HCT116 (cell line): ENCODE results near the gene HSPA1A. TPM values are rescaled to one million over a fixed set of nuclear protein-coding genes. Genes with fewer than 3 reads are reported as not detected.
"Not testable (repeated sequence)": the region's sequence is repeated elsewhere in the genome, so short reads cannot be mapped to it uniquely, and the experiment has no call there.

Experiments
- ATAC-seq: fragments of 200-7000 bp; cut with Tn5 transposase; 2 replicates; pipeline ENCODE4 v1.9.1; 2020; ENCODE audit warnings: mild to moderate bottlenecking, moderate library complexity
- BruUV-seq: library from RNA; stranded (reverse); fragments of 400-500 nt; replicated peaks from 2 replicates; lab custom pipeline; 2021; lab: Mats Ljungman, UMichigan
- CTCF ChIA-PET: fragments of 300-600 bp; sonication (Branson Sonifier 250); formaldehyde crosslinking; loops from one replicate; lab custom pipeline; 2021; ENCODE audit warnings: antibody characterized with exemption; lab: Charles Lee
- POLR2A ChIA-PET: fragments of 300-600, 350-600 bp; sonication (Branson Sonifier 250); formaldehyde crosslinking; loops from one replicate; lab custom pipeline; 2021; ENCODE audit warnings: antibody characterized with exemption; lab: Charles Lee
- RAD21 ChIA-PET, 2 experiments: fragments of 300-600 bp; sonication (Branson Sonifier 250); formaldehyde crosslinking; loops; one replicate each; lab custom pipeline; 2023; ENCODE audit warnings: low total read pairs in 2 of 2; ENCODE audit not compliant: uncharacterized antibody in 2 of 2, unreplicated experiment in 2 of 2, low non-redundant PET in 1 of 2; lab: Charles Lee
- DNase-seq: peaks from one replicate; pipeline ENCODE4 v3.0.0-alpha.2; 2010; ENCODE audit warnings: low read depth, low spot score
- H2AFZ ChIP-seq: fragments of 200-600 bp; shearing (Covaris generic), sonication (generic); 2 replicates; pipeline ENCODE4 v1.6.1; 2017; ENCODE audit warnings: low read depth, mixed run types, mixed read lengths, antibody characterized with exemption, low read length; ENCODE audit not compliant: poor library complexity, severe bottlenecking
- H3K27ac ChIP-seq: 2 replicates; pipeline ENCODE4 v1.5.1; 2012; ENCODE audit warnings: low read depth, low read length
- H3K27me3 ChIP-seq: fragments of 200-600 bp; sonication (generic); 2 replicates; pipeline ENCODE4 v1.6.1; 2016; ENCODE audit warnings: mixed run types, low read length, mixed read lengths; ENCODE audit not compliant: insufficient read depth
- H3K36me3 ChIP-seq, 2 experiments: fragments of 200-500 bp in 1 of 2; fragments of 200-600 bp in 1 of 2; sonication (Bioruptor generic) in 1 of 2; sonication (generic) in 1 of 2; 2 replicates each; pipeline versions ENCODE4 v1.5.1 to v1.6.1; 2014 to 2016; ENCODE audit warnings: low read length in 2 of 2, inconsistent platforms in 1 of 2, mixed read lengths in 1 of 2, mixed run types in 1 of 2; ENCODE audit not compliant: insufficient read depth in 2 of 2, control insufficient read depth in 1 of 2
- H3K4me1 ChIP-seq, 2 experiments: fragments of 200-600 bp in 1 of 2; sonication (generic) in 1 of 2; 2 replicates each; pipeline versions ENCODE4 v1.5.1 to v1.6.1; 2012 to 2017; ENCODE audit warnings: low read length in 2 of 2, inconsistent platforms in 1 of 2, mild to moderate bottlenecking in 1 of 2, mixed read lengths in 1 of 2, mixed run types in 1 of 2, moderate library complexity in 1 of 2; ENCODE audit not compliant: insufficient read depth in 2 of 2, control insufficient read depth in 1 of 2
- H3K4me2 ChIP-seq: fragments of 200-600 bp; sonication (generic); 2 replicates; pipeline ENCODE4 v1.6.1; 2017; ENCODE audit warnings: mixed run types, low read length, mixed read lengths
- H3K4me3 ChIP-seq, 2 experiments: fragments of 200-600 bp in 1 of 2; sonication (generic) in 1 of 2; replicated peaks in 1 of 2; 2 replicates each; pipeline ENCODE4 v1.5.1; 2011 to 2016; ENCODE audit warnings: low read length in 2 of 2, control low read depth in 1 of 2, low read depth in 1 of 2, mild to moderate bottlenecking in 1 of 2, mixed read lengths in 1 of 2, mixed run types in 1 of 2
- H3K79me2 ChIP-seq: fragments of 200-600 bp; sonication (generic); 2 replicates; pipeline ENCODE4 v1.6.1; 2017; ENCODE audit warnings: mild to moderate bottlenecking, mixed run types, low read length, moderate library complexity, mixed read lengths; ENCODE audit not compliant: insufficient read depth
- H3K9ac ChIP-seq: fragments of 200-600 bp; sonication (generic); 2 replicates; pipeline ENCODE4 v1.6.1; 2016; ENCODE audit warnings: low read length, mixed read lengths
- H3K9me2 ChIP-seq: fragments of 200-600 bp; sonication (generic), shearing (Covaris generic); 2 replicates; pipeline ENCODE4 v1.6.1; 2017; ENCODE audit warnings: mixed run types, mild to moderate bottlenecking, moderate library complexity; ENCODE audit not compliant: insufficient read depth
- H3K9me3 ChIP-seq, 2 experiments: fragments of 200-500 bp in 1 of 2; fragments of 200-600 bp in 1 of 2; sonication (Bioruptor generic) in 1 of 2; sonication (generic) in 1 of 2; 2 replicates each; pipeline ENCODE4 v1.6.1; 2014 to 2017; ENCODE audit warnings: low read length in 2 of 2, mixed read lengths in 2 of 2, inconsistent platforms in 1 of 2, low read depth in 1 of 2, mild to moderate bottlenecking in 1 of 2, mixed run types in 1 of 2, moderate library complexity in 1 of 2; ENCODE audit not compliant: control insufficient read depth in 1 of 2, insufficient read depth in 1 of 2
- H4K20me1 ChIP-seq: fragments of 200-600 bp; sonication (generic), shearing (Covaris generic); 2 replicates; pipeline ENCODE4 v1.6.1; 2017; ENCODE audit warnings: mixed run types, mild to moderate bottlenecking, moderate library complexity; ENCODE audit not compliant: insufficient read depth
- CBX3 ChIP-seq: IDR thresholded peaks from 2 replicates; pipeline ENCODE4 v1.6.1; 2012; ENCODE audit warnings: low read depth
- EZH2phosphoT487 ChIP-seq: fragments of 200-600 bp; IDR thresholded peaks from 2 replicates; pipeline ENCODE4 v1.6.1; 2018; ENCODE audit warnings: antibody characterized with exemption, borderline replicate concordance
- POLR2A ChIP-seq: IDR thresholded peaks from 2 replicates; pipeline ENCODE4 v1.7.0; 2011; ENCODE audit warnings: borderline replicate concordance; ENCODE audit not compliant: insufficient read depth, insufficient read length; ENCODE audit errors: extremely low read depth
- SP1 ChIP-seq: IDR thresholded peaks from 2 replicates; pipeline ENCODE4 v1.6.1; 2012; ENCODE audit warnings: low read depth
- intact Hi-C: fragments of 100-400 bp; cut with micrococcal nuclease; formaldehyde crosslinking; loops from 2 replicates; pipeline ENCODE4 v1.10.0; 2022
- total RNA-seq: library from RNA; stranded (reverse); gene quantifications from one replicate; pipeline ENCODE4 v1.2.1, GENCODE V29; 2021; ENCODE audit not compliant: unreplicated experiment
- TF ChIP-seq, protein P1 (sequence below): IDR thresholded peaks from 2 replicates; pipeline ENCODE4 v1.6.1; 2011; ENCODE audit warnings: mild to moderate bottlenecking, low read length, moderate library complexity; ENCODE audit not compliant: insufficient replicate concordance; ENCODE audit errors: extremely low read depth
- TF ChIP-seq, protein P2 (sequence below): IDR thresholded peaks from 2 replicates; pipeline ENCODE4 v1.6.1; 2012; ENCODE audit warnings: low read depth

The HSPA1A gene
- total RNA-seq, 1 experiment from 2014 or later, result 5.0 TPM

DNA sequence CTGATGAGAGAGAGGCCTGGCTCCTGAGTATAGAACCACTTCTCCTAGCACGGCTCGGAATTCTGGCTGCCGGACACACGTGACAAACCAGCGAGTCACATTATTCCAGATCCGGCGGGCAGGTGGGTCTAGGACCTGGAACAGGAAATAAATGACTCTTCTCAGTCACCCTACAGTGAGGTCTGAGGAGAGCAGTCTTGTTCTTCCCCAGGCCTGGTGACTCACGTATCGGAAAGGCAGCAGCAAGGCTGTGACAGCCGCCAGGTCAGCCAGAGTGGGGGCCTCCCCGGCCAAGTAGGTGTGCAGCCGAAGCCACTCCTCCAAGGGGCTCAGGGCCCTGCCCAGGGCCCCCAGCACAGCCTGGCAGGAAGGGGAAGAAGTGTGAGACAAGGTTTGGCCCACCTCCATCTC is 22.6 kb upstream of the HSPA1A start (continued):
- TF ChIP-seq, protein P1, sequence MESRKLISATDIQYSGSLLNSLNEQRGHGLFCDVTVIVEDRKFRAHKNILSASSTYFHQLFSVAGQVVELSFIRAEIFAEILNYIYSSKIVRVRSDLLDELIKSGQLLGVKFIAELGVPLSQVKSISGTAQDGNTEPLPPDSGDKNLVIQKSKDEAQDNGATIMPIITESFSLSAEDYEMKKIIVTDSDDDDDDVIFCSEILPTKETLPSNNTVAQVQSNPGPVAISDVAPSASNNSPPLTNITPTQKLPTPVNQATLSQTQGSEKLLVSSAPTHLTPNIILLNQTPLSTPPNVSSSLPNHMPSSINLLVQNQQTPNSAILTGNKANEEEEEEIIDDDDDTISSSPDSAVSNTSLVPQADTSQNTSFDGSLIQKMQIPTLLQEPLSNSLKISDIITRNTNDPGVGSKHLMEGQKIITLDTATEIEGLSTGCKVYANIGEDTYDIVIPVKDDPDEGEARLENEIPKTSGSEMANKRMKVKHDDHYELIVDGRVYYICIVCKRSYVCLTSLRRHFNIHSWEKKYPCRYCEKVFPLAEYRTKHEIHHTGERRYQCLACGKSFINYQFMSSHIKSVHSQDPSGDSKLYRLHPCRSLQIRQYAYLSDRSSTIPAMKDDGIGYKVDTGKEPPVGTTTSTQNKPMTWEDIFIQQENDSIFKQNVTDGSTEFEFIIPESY, result no peak
- TF ChIP-seq SP1, result peak; percentile 55; the same call in 1 of the 2 replicates
- TF ChIP-seq EZH2phosphoT487, result no peak
- no peak for TF ChIP-seq POLR2A
- peak; percentile 62; the same call in 1 of the 2 replicates for TF ChIP-seq CBX3
- TF ChIP-seq, protein P2, sequence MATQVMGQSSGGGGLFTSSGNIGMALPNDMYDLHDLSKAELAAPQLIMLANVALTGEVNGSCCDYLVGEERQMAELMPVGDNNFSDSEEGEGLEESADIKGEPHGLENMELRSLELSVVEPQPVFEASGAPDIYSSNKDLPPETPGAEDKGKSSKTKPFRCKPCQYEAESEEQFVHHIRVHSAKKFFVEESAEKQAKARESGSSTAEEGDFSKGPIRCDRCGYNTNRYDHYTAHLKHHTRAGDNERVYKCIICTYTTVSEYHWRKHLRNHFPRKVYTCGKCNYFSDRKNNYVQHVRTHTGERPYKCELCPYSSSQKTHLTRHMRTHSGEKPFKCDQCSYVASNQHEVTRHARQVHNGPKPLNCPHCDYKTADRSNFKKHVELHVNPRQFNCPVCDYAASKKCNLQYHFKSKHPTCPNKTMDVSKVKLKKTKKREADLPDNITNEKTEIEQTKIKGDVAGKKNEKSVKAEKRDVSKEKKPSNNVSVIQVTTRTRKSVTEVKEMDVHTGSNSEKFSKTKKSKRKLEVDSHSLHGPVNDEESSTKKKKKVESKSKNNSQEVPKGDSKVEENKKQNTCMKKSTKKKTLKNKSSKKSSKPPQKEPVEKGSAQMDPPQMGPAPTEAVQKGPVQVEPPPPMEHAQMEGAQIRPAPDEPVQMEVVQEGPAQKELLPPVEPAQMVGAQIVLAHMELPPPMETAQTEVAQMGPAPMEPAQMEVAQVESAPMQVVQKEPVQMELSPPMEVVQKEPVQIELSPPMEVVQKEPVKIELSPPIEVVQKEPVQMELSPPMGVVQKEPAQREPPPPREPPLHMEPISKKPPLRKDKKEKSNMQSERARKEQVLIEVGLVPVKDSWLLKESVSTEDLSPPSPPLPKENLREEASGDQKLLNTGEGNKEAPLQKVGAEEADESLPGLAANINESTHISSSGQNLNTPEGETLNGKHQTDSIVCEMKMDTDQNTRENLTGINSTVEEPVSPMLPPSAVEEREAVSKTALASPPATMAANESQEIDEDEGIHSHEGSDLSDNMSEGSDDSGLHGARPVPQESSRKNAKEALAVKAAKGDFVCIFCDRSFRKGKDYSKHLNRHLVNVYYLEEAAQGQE, result no peak

DNA sequence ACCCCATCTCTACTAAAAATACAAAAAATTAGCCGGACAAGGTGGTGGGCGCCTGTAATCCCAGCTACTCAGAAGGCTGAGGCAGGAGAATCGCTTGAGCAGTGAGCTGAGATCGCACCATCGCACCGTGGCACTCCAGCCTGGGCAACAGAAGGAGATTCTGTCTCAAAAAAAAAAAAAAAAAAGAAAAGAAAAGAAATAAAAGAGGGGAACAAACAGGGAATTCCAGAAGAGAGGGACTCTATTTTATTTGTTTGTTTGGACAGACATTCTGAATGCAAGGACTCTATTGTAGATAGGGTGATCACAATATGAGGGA is 21.5 kb upstream of the HSPA1A start:
- CTCF ChIA-PET, BruUV-seq, ATAC-seq, H3K9me3 ChIP-seq, H3K27me3 ChIP-seq, H2AFZ ChIP-seq, H4K20me1 ChIP-seq, DNase-seq, intact Hi-C loops, RAD21 ChIA-PET, H3K9me2 ChIP-seq: not testable (repeated sequence)
- H3K9ac ChIP-seq, result peak overlapping the region; percentile 97
- peaks cover 11 to 27% of the 10 kb centered on the region in 2 experiments; a peak in 3 of 4 replicates for H3K36me3 ChIP-seq
- H3K4me2 ChIP-seq, result peak overlapping the region; percentile 99
- H3K4me1 ChIP-seq, result peaks cover 24 to 45% of the 10 kb centered on the region in 2 experiments
- H3K79me2 ChIP-seq, result peaks cover 63% of the 10 kb centered on the region
- POLR2A ChIA-PET, result interaction anchor here (0.7 kb wide), 2 partner anchors 13 to 16 kb away, joined by 4 read pairs; partner anchors contain the start of genes LSM2 and VWA7
- peak overlapping the region; percentile 98 for H3K27ac ChIP-seq
- peak overlapping the region; percentile 70 to 93 for H3K4me3 ChIP-seq
